HG03135 (cell line): ENCODE data around the gene TSN.
"Not testable (repeated sequence)": the region's sequence is repeated elsewhere in the genome, so short reads cannot be mapped to it uniquely, and the experiment has no call there.

Experiments used
- ATAC-seq: cut with Tn5 transposase; IDR thresholded peaks from one replicate; pipeline ENCODE4 v1.9.1; 2021; ENCODE audit warnings: mild to moderate bottlenecking, moderate library complexity; ENCODE audit not compliant: unreplicated experiment

TSN gene

DNA sequence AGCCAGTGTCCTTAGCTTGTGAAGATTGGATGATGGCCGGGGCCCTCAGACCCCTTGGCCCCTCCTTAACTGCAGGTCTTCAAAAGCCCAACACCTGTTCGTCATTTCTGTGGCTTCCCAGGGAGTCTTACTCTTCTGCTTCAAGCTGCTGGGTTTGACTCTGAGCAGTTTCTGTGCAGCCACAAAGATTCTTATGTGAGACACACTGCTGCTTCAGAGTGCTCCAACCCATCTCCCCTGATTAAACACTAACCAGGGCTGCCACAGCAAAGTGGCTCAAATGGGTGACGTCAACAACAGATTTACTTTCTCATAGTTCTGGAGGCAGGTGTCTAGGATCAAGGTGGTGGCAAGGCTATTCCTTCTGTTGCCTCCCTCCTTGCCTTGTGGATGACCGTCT, 40.8 kb downstream of the TSN start:
- peak; percentile 94 for ATAC-seq

DNA sequence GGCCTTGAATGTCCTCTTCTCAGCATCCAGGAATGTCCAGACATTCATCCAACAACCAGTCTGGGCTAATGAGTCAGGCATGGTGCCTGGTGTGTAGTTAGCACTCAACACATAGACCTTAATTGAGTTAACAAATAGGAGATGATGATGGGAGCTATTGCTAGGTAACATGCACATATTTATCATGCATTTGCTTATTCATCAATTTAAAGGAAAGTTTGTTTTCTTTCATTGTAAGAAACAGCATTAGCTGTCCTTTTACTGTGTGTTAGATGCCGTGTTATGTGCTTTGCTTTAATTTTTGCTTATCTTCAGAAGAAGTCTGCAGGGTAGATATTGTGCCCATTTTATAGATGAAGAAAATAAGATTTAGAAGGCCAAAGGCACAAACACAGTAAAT, 43.2 kb downstream of the TSN start:
- ATAC-seq = no peak

DNA sequence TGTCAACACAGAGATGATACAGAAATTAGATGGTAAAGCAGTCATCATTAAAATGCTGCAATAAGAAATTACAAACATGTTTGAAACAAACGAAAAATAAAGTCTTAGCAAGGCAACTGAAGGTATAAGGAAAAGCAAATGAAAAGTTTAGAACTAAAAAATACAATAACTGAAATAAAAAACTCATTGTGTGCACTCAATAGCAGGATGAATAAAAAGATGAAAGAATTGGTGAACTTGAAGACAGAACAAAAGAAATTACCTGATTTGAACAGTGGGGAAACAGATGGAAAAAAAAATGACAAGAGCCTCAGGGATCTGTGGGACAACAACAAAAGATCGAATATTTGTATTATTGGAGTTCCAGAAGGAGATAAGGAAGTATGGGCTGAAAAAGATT, 46.5 kb downstream of the TSN start:
- ATAC-seq = no peak

DNA sequence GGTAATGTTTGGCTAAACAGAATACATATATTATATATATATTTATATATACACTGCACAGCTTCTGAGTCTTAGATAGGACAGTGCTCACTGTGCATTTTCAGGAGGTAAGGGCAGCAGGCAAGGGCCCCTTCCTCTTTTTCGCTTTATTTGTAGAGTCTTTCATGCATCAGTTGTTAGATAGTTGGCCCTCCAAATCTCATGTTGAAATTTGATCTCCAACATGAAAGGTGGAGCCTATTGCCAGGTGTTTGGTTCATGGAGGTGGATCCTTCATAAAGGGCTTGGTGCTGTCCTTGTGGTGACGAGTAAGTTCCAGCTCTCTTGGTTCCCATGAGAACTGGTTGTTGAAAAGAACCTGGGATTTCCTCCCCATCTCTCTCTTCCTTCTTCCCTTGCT, 48.1 kb downstream of the TSN start:
- ATAC-seq = no peak

DNA sequence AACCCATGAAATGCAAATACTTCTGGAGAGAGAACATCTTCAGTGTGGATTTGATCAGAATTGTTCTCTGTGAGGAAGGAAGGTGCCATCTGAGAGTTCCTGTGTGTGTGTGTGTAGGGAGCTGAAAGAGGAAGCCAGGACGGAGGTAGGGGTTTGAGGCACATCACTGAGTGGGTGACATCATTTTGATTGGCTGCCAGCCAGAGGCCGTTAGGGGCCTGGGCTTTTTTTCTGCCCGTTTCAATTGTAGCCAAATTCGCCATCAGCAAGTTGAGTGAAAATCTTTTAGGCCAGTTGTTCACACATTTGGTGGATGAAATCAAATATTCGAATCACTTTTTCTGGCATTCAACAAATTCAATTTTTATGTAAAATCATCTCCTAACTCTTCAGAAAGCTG, 48.9 kb downstream of the TSN start:
- ATAC-seq = no peak

DNA sequence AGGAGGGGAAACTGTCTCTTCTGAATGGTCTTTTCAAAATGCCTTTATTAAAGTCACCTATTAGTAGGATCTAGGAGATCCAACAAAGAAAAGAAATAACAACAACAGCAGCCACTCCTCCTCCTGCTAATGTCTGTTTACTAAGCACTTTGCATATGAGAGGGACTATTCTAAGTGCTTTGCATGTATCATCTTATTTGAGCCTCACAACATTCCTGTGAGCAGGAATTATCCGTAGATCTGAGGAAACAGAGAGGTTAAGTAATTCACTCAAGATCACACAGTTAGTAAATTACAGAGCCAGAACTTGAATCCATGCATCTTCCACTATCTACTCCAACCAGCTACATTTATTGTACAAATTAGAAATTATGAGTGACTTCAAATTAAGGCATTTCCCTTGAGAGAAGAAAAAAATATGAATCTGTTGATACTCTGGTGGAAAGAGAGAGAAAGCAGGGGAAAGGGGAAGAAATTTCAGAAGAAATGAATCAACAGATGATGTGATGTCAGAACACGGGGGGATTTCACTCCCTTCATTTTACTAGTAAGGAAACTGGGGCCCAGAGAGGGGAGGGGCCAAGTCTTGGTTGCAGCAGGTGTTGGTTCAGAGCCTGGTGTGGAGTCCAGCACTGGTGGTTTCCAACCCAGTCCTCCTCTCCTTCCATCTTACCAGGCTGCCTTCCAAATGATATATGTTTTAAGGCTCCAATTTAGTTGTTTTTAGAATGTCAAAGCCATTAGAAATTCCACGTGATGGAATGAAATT, 49.7 kb downstream of the TSN start:
- ATAC-seq = no peak

DNA sequence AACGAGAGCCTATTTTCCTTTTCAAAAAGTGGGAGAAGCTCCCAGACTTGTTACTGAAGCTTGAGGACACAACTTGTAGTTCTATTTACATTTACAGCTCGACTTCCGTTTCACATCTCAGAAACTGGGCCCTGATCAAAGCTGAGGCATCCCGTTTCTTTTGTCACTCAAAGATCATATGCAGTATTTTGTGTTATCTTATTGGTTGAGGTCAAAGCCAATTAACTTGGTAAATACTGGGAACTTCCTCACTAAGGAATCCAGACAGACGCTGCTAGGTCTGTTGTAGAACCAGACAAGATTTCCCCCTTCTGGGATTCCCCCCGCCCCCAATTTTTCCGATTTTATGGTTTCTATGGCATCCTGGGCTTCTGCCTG, 50.3 kb downstream of the TSN start:
- ATAC-seq = no peak

DNA sequence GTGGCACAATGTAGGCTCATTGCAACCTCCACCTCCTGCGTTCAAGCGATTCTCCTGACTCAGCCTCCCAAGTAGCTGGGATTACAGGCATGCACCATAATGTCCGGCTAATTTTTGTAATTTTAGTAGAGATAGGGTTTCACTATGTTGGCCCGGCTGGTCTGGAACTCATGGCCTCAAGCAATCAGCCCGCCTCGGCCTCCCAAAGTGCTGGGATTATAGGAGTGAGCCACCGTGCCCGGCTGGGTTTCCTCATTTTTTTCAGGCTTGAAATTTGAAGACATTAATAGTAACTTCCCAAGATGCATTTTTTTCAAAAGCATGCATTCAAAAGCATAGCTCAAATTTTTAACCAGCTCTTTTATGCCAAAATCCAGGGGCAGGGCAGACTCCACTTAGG, 52.3 kb downstream of the TSN start:
- ATAC-seq = not testable (repeated sequence)

DNA sequence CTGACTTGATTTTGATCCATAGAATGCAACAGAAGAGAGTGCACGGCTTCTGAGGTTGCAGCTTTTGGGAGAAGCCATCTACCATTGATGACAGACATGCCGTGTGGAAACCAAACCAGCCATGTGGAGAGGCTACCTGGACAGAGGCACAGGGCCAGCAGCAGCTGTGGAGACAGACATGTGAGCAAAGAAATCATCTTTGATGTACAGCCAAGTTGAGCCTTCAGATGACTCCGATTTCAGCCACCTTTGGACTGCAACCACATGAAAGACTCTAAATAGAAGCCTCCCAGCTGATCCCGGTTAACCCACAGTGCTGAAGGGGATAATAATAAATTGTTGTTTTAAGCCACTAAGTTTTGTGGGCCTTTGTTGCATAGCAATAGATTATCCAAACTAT, 54.2 kb downstream of the TSN start:
- ATAC-seq = no peak

DNA sequence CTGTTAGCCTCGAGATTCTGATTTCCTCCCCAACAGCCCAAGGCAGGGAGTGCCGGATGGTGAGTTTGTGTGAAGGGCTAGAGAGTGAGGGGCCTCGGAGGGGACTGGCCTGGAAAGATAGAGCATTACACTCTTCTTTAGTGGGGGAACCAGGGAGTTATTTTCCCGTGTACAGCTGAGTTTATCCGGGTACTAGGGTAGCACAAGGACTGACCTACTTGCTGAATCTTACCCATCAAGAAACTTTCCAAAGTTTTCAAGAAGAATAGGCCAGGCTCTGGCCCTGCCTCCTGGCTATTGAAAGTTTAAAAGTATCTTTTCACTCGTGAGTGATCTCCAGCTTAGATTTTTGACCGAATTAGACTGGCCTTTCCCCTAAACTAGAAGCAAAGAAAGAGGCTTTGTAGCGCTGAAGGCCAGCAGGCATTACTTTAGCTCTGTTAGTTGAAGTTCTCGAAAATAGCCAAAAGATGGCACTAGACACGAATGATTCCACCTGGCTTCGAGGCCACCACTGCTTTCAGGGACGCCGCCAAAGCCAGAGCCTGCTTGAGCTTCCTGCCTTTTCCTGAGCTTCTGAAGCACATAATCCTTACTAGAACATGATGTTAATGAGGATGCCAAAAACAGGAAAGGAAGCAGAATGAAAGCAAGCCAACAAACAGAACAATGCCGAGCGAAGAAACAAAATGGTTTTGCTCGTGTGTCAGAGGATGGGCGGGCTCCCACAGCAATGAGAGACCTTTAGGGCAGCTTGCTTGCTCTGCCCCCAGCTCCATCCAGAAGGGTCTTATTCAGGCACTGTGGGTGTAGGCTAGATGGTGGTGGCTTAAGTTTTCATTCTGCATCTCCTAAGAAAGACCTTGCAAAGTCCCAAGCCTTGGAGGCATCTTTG, 55.8 kb downstream of the TSN start:
- ATAC-seq = peak; percentile 92

DNA sequence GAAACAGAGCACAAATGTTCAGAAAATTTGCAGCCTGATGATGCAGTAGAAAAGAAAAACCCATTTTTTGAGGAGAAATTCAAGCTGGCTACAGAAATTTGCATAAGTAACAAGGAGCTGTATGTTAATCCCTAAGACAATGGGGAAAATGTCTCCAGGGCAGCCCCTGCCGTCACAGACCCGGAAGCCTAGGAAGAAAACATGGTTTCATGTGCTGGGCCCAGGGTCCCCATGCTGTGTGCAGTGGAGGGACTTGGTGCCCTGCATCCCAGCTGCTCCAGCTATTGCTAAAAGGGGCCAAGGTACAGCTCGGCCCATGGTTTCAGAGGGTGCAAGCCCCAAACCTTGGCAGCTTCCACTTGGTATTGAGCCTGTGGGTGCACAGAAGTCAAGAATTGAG, 57.6 kb downstream of the TSN start:
- ATAC-seq = not testable (repeated sequence)

DNA sequence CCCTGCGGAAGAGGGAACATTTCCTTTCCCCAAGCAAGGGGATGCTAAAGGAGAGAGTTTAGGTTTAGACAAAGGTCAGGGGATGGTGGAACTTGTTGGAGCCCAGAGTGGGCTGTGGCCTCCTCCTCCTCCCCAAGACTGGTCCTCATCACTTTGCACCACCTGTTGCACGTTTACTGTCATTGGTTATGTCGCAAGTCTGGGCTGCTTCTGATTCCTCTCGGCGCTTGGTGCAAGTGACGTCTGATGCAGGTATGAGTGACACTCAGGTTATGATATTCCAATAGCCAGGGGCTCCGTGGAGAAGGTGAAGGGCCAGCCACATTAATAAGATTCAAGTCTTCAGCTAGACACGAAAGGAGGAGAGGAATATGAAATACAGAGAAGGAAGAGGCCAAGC, 59.8 kb downstream of the TSN start:
- ATAC-seq = no peak

DNA sequence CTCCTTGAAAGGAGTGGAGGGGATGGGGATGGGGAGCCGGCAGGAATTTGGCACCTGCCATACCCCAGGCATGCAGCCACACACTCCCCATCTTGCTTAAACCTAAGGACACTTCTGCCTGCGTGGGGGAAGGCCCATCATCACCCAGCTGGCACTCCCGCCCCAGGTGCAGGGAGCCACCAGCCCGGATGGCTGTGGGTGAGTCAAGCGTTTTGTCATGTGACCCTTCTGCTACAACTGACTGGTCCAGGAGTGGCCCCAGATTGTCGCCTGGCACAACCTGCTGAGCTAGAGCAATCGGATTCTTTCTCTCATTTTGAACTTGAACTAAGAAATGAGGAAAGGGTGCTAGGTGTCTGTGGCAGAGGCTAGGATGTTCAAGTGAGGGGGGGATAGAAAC, 61.3 kb downstream of the TSN start:
- no peak for ATAC-seq

DNA sequence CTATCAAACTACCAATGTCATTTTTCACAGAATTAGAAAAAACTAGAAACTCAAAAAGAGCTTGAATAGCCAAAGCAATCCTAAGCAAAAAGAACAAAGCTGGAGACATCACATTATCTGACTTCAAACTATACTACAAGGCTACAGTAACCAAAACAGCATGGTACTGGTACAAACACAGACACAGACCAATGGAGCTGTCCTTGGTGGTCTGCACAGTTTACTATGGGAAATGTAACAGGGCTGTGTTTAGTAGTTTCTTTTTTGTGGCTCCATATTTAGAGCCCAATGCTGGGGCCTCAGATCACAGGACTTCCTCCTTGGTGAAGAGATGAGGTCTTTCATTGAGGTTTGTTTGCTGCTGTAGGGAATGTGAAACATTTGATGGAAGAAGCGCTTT, 61.9 kb downstream of the TSN start:
- not testable (repeated sequence) for ATAC-seq
